ENCODE measurements around the gene CBFA2T2.
"Not testable (repeated sequence)": the region's sequence is repeated elsewhere in the genome, so short reads cannot be mapped to it uniquely, and the experiment has no call there.

CBFA2T2 gene

GRCh38 chr20:33576432-33577125 lies 86.7 kb downstream of the CBFA2T2 start:
- peak; percentile 63 for DNase-seq (ENCODE audit: low spot score)

GRCh38 chr20:33578510-33578909 lies 88.6 kb downstream of the CBFA2T2 start:
- no peak for DNase-seq (ENCODE audit: low spot score)

GRCh38 chr20:33583143-33583542 lies 93.2 kb downstream of the CBFA2T2 start:
- DNase-seq (ENCODE audit: low spot score), result no peak

GRCh38 chr20:33584976-33585375 lies 95.1 kb downstream of the CBFA2T2 start:
- DNase-seq (ENCODE audit: low spot score), result no peak

- no peak for DNase-seq (ENCODE audit: low spot score)
Observed at GRCh38 chr20:33585413-33585812, 95.5 kb downstream of the CBFA2T2 start.

GRCh38 chr20:33589059-33589458 lies 99.2 kb downstream of the CBFA2T2 start:
- DNase-seq (ENCODE audit: low spot score), result no peak

GRCh38 chr20:33591901-33592300 lies 102.0 kb downstream of the CBFA2T2 start:
- DNase-seq (ENCODE audit: low spot score), result not testable (repeated sequence)

GRCh38 chr20:33594743-33595142 lies 104.8 kb downstream of the CBFA2T2 start:
- DNase-seq (ENCODE audit: low spot score), result no peak

- no peak for DNase-seq (ENCODE audit: low spot score)
Observed at GRCh38 chr20:33600414-33600813, 110.5 kb downstream of the CBFA2T2 start.

GRCh38 chr20:33600981-33601380 lies 111.1 kb downstream of the CBFA2T2 start:
- DNase-seq (ENCODE audit: low spot score), result no peak

- no peak for DNase-seq (ENCODE audit: low spot score)
Observed at GRCh38 chr20:33601861-33602260, 112.0 kb downstream of the CBFA2T2 start.

GRCh38 chr20:33602826-33603590 lies 113.1 kb downstream of the CBFA2T2 start:
- no peak for DNase-seq (ENCODE audit: low spot score)

GRCh38 chr20:33604084-33604990 lies 114.4 kb downstream of the CBFA2T2 start:
- no peak for DNase-seq (ENCODE audit: low spot score)

- no peak for DNase-seq (ENCODE audit: low spot score)
Observed at GRCh38 chr20:33604991-33605370, 115.1 kb downstream of the CBFA2T2 start.

GRCh38 chr20:33606118-33606771 lies 116.3 kb downstream of the CBFA2T2 start:
- no peak for DNase-seq (ENCODE audit: low spot score)

- DNase-seq (ENCODE audit: low spot score), result no peak
Observed at GRCh38 chr20:33609504-33609903, 119.6 kb downstream of the CBFA2T2 start.

- DNase-seq (ENCODE audit: low spot score), result no peak
Observed at GRCh38 chr20:33611106-33611505, 121.2 kb downstream of the CBFA2T2 start.

GRCh38 chr20:33612001-33612400 lies 122.1 kb downstream of the CBFA2T2 start:
- DNase-seq (ENCODE audit: low spot score), result no peak

- DNase-seq (ENCODE audit: low spot score), result no peak
Observed at GRCh38 chr20:33621717-33622400, 132.0 kb downstream of the CBFA2T2 start.

GRCh38 chr20:33622705-33623365 lies 132.9 kb downstream of the CBFA2T2 start:
- no peak for DNase-seq (ENCODE audit: low spot score)

- no peak for DNase-seq (ENCODE audit: low spot score)
Observed at GRCh38 chr20:33624399-33624798, 134.5 kb downstream of the CBFA2T2 start.
